GM21515 (cell line): Measurements from ENCODE around the gene RAB11FIP4.

Experiments used
- ATAC-seq: cut with Tn5 transposase; IDR thresholded peaks from one replicate; pipeline ENCODE4 v1.9.1; 2021; ENCODE audit not compliant: unreplicated experiment

RAB11FIP4 gene

GRCh38 chr17:31385428-31386285 is 5.8 kb upstream of the RAB11FIP4 start:
- ATAC-seq = no peak

GRCh38 chr17:31386542-31387075 is 4.9 kb upstream of the RAB11FIP4 start:
- no peak for ATAC-seq

GRCh38 chr17:31387438-31387837 is 4.0 kb upstream of the RAB11FIP4 start:
- no peak for ATAC-seq

- no peak for ATAC-seq
Measured at GRCh38 chr17:31388351-31388750, 3.1 kb upstream of the RAB11FIP4 start.

GRCh38 chr17:31388770-31389656 is 2.5 kb upstream of the RAB11FIP4 start:
- ATAC-seq = no peak

- no peak for ATAC-seq
Measured at GRCh38 chr17:31389657-31390381, 1.7 kb upstream of the RAB11FIP4 start.

GRCh38 chr17:31390426-31390747 is 1.1 kb upstream of the RAB11FIP4 start:
- ATAC-seq = no peak

- no peak for ATAC-seq
Measured at GRCh38 chr17:31390748-31391495, 553 bp upstream of the RAB11FIP4 start.

GRCh38 chr17:31392002-31392855 is 754 bp downstream of the RAB11FIP4 start:
- ATAC-seq = no peak

- ATAC-seq = no peak
Measured at GRCh38 chr17:31392856-31393748, 1.6 kb downstream of the RAB11FIP4 start.

GRCh38 chr17:31393749-31394146 is 2.3 kb downstream of the RAB11FIP4 start:
- no peak for ATAC-seq

- ATAC-seq = no peak
Measured at GRCh38 chr17:31394544-31394943, 3.1 kb downstream of the RAB11FIP4 start.

GRCh38 chr17:31397256-31397939 is 5.9 kb downstream of the RAB11FIP4 start:
- ATAC-seq = no peak

GRCh38 chr17:31398381-31399311 is 7.2 kb downstream of the RAB11FIP4 start:
- ATAC-seq = no peak

- no peak for ATAC-seq
Measured at GRCh38 chr17:31400481-31400950, 9.0 kb downstream of the RAB11FIP4 start.

- ATAC-seq = no peak
Measured at GRCh38 chr17:31401456-31402254, 10.2 kb downstream of the RAB11FIP4 start.
